ENCODE data around the gene JADE2. TPM values are rescaled to one million over a fixed set of nuclear protein-coding genes. Genes with fewer than 3 reads are reported as not detected.

The JADE2 gene
- total RNA-seq, 2 experiments from 2014 or later, result 32.3 to 67.0 TPM

DNA sequence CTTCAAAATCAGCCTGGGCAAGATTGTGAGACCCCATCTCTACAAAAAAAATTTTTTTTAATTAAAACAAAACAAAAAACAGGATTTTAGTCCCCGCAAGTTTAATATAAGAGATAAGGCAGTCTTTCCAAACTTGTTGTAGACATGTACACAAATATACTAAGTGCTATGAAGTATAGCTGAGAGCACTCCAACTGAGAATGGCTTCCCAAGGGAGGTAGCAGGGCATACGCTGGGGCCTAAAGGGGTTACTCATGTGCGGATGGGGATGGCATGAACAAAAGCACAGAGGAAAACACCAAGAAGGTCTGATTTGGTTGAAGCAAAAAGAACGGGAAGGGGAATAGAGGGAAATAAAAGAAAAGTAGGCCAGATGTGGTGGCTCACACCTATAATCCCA, 86.0 kb downstream of the JADE2 start:
- BruUV-seq (replicated peaks), result no TSS peak
- TF ChIP-seq EZH2phosphoT487 (IDR thresholded peaks at IDR 0.05; ENCODE audit: borderline replicate concordance, low read depth, low read length), result no peak
- TF ChIP-seq, protein P1, sequence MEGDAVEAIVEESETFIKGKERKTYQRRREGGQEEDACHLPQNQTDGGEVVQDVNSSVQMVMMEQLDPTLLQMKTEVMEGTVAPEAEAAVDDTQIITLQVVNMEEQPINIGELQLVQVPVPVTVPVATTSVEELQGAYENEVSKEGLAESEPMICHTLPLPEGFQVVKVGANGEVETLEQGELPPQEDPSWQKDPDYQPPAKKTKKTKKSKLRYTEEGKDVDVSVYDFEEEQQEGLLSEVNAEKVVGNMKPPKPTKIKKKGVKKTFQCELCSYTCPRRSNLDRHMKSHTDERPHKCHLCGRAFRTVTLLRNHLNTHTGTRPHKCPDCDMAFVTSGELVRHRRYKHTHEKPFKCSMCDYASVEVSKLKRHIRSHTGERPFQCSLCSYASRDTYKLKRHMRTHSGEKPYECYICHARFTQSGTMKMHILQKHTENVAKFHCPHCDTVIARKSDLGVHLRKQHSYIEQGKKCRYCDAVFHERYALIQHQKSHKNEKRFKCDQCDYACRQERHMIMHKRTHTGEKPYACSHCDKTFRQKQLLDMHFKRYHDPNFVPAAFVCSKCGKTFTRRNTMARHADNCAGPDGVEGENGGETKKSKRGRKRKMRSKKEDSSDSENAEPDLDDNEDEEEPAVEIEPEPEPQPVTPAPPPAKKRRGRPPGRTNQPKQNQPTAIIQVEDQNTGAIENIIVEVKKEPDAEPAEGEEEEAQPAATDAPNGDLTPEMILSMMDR (conservative IDR thresholded peaks at IDR 0.05; ENCODE audit: low read length), result no peak
- Histone ChIP-seq H3K9me2 (ENCODE audit: insufficient read depth, low read length) (no peaks in the 10 kb centered on the region), H3K9me3 (ENCODE audit: low read length) (no peaks in the 10 kb centered on the region), H3K36me3 (ENCODE audit: insufficient read depth, low read length) (peaks cover 65% of the 10 kb centered on the region), H3K27ac (ENCODE audit: low read depth, low read length, poor library complexity, severe bottlenecking) (no peak overlapping the region), H3K4me2 (ENCODE audit: low read length) (no peak overlapping the region), H3K79me2 (ENCODE audit: insufficient read depth, low read depth, low read length) (no peaks in the 10 kb centered on the region), H2AFZ (ENCODE audit: low read length) (no peak overlapping the region), H3K4me3 (ENCODE audit: low read depth, low read length, poor library complexity, severe bottlenecking) (no peak overlapping the region), H3K4me1 (ENCODE audit: insufficient read depth, low read length, poor library complexity, severe bottlenecking) (no peaks in the 10 kb centered on the region), H4K20me1 (ENCODE audit: insufficient read depth, low read length) (no peaks in the 10 kb centered on the region)
- intact Hi-C loops (cut with micrococcal nuclease; ENCODE audit: unreplicated experiment), result no loop called here
- ChIA-PET POLR2A (no interaction called here), CTCF (ENCODE audit: unreplicated experiment) (no interaction called here)
- DNase-seq (ENCODE audit: low spot score), result no peak

DNA sequence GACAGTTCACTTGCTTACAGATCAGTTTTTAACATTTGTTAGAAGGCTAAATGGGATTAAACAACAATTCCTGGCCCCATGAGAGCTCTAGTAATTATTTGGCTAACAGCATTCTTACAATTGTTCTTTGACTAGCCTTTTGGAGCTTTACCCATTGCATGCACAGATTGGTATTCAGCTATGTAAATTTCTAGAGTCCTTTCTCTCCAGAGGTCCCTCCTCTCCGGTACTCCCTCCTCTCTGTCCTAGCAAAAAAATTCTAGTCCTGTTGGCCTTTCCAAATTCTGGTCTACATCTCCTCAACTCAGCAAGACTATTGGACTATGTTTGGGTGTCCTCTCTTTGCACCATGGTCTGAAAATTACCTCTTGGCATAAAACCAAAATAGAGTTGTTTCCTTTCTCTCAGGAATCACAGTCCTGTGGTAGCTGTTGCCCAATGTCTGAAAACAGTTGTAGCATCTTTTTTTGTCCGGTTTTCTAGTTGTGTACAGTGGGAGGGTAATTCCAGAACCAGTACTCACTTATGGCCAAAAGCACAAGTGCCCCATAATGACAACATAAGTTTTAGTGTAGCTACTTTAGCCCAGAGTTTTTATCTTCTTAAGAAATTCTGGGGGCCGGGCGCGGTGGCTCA, 89.1 kb downstream of the JADE2 start:
- Histone ChIP-seq H3K36me3 (ENCODE audit: insufficient read depth, low read length) (peaks cover 65% of the 10 kb centered on the region), H2AFZ (ENCODE audit: low read length) (no peak overlapping the region)

DNA sequence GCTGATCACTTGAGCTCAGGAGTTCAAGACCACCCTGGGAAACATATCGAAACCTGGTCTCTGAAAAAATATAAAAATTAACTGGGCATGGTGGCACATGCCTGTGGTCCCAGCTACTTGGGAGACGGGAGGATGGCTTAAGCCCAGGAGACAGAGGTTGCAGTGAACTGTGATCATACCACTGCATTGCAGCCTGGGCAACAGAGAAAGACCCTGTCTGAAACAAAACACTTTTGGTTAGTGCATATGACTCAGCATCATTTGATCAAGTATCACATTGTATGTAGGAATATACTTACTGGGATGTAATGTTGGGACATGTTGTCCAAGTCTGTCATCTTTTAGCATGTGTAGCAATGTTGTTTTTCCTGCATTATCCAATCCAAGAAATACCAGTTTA, 95.2 kb downstream of the JADE2 start:
- peaks cover 75% of the 10 kb centered on the region for H3K36me3 ChIP-seq (ENCODE audit: insufficient read depth, low read length)
- no peaks in the 10 kb centered on the region for H3K9me3 ChIP-seq (ENCODE audit: low read length)
- no peak for DNase-seq (ENCODE audit: low spot score)
- H3K4me3 ChIP-seq (ENCODE audit: low read depth, low read length, poor library complexity, severe bottlenecking), result no peak overlapping the region
- no peak overlapping the region for H3K27ac ChIP-seq (ENCODE audit: low read depth, low read length, poor library complexity, severe bottlenecking)
- TF ChIP-seq, protein P1 (conservative IDR thresholded peaks at IDR 0.05; ENCODE audit: low read length), result no peak
- no peak for TF ChIP-seq EZH2phosphoT487 (IDR thresholded peaks at IDR 0.05; ENCODE audit: borderline replicate concordance, low read depth, low read length)
- H3K4me1 ChIP-seq (ENCODE audit: insufficient read depth, low read length, poor library complexity, severe bottlenecking), result no peaks in the 10 kb centered on the region
- BruUV-seq (replicated peaks), result no TSS peak
- CTCF ChIA-PET (ENCODE audit: unreplicated experiment), result no interaction called here
- intact Hi-C loops (cut with micrococcal nuclease; ENCODE audit: unreplicated experiment), result no loop called here
- H3K79me2 ChIP-seq (ENCODE audit: insufficient read depth, low read depth, low read length), result no peaks in the 10 kb centered on the region
- POLR2A ChIA-PET, result interaction anchor here (0.5 to 1.3 kb wide), 4 partner anchors 10 to 401 kb away, joined by 3 to 5 read pairs (median 4); no protein-coding TSS in a partner anchor
- no peak overlapping the region for H2AFZ ChIP-seq (ENCODE audit: low read length)
- H3K9me2 ChIP-seq (ENCODE audit: insufficient read depth, low read length), result no peaks in the 10 kb centered on the region
- no peaks in the 10 kb centered on the region for H4K20me1 ChIP-seq (ENCODE audit: insufficient read depth, low read length)
- H3K4me2 ChIP-seq (ENCODE audit: low read length), result no peak overlapping the region

More for the DNA sequence above, 89.1 kb downstream of the JADE2 start:
- BruUV-seq (replicated peaks), result TSS peak; percentile 17
- H3K79me2 ChIP-seq (ENCODE audit: insufficient read depth, low read depth, low read length), result no peaks in the 10 kb centered on the region
- no peak for DNase-seq (ENCODE audit: low spot score)
- H3K4me1 ChIP-seq (ENCODE audit: insufficient read depth, low read length, poor library complexity, severe bottlenecking), result no peaks in the 10 kb centered on the region
- TF ChIP-seq EZH2phosphoT487 (IDR thresholded peaks at IDR 0.05; ENCODE audit: borderline replicate concordance, low read depth, low read length), result no peak
- no peaks in the 10 kb centered on the region for H3K9me2 ChIP-seq (ENCODE audit: insufficient read depth, low read length)
- H3K9me3 ChIP-seq (ENCODE audit: low read length), result no peaks in the 10 kb centered on the region
- no peak overlapping the region for H3K4me2 ChIP-seq (ENCODE audit: low read length)
- H3K4me3 ChIP-seq (ENCODE audit: low read depth, low read length, poor library complexity, severe bottlenecking), result no peak overlapping the region
- H4K20me1 ChIP-seq (ENCODE audit: insufficient read depth, low read length), result no peaks in the 10 kb centered on the region
- no peak overlapping the region for H3K27ac ChIP-seq (ENCODE audit: low read depth, low read length, poor library complexity, severe bottlenecking)
- POLR2A ChIA-PET, result interaction anchor here (0.7 to 1.5 kb wide), 2 partner anchors 19 to 79 kb away, joined by 3 to 4 read pairs; no protein-coding TSS in a partner anchor
- intact Hi-C loops (cut with micrococcal nuclease; ENCODE audit: unreplicated experiment), result no loop called here
- CTCF ChIA-PET (ENCODE audit: unreplicated experiment), result no interaction called here

Measured in OCI-LY7 (cell line).